Lower leg skin (tissue), 3 donors: ENCODE results near the gene PRRC2C.

Source experiments
- CTCF ChIP-seq, 3 donors: fragments of 450-650 bp; IDR thresholded peaks; one replicate each; pipeline ENCODE4 v1.5.1; 2016; ENCODE audit warnings: antibody characterized with exemption in 3 of 3, mild to moderate bottlenecking in 3 of 3, moderate library complexity in 2 of 3
- POLR2A ChIP-seq, 2 donors: fragments of 450-650 bp; IDR thresholded peaks; one replicate each; pipeline ENCODE4 v1.6.1; 2016 to 2017; ENCODE audit warnings: antibody characterized with exemption in 2 of 2, mild to moderate bottlenecking in 1 of 2, moderate library complexity in 1 of 2

GRCh38 chr1:171476829-171477228 is 8.5 kb upstream of the PRRC2C start:
- no peak for TF ChIP-seq CTCF (IDR thresholded peaks at IDR 0.05)
- TF ChIP-seq POLR2A (IDR thresholded peaks at IDR 0.05) = no peak
